Measurements from ENCODE around the gene ARHGEF11. TPM values are rescaled to one million over a fixed set of nuclear protein-coding genes. Genes with fewer than 3 reads are reported as not detected.

The ARHGEF11 gene
- total RNA-seq, 1 experiment from 2014 or later: 41.1 TPM

- no peak overlapping the region for H3K56ac ChIP-seq (ENCODE audit: insufficient read length, low read depth, low read length)
- no peak overlapping the region for H4K5ac ChIP-seq (ENCODE audit: insufficient read length, low read depth, low read length)
- H4K91ac ChIP-seq (ENCODE audit: insufficient read length, low read depth, low read length): no peak overlapping the region
- H3K27ac Mint-ChIP-seq: no peak overlapping the region; a peak in 1 of 7 replicates
- H3K4me1 ChIP-seq (ENCODE audit: insufficient read depth, low read length): no peaks in the 10 kb centered on the region
- H4K8ac ChIP-seq (replicated peaks; ENCODE audit: insufficient read length, low read depth, low read length): no peak overlapping the region
- H3K18ac ChIP-seq (ENCODE audit: insufficient read length, low read depth, low read length): no peak overlapping the region
- no peak overlapping the region for H3K4ac ChIP-seq (ENCODE audit: low read depth, low read length)
- H3K9ac ChIP-seq (ENCODE audit: extremely low read depth, insufficient read length, low read length): no peak overlapping the region
- H3K79me2 ChIP-seq (ENCODE audit: insufficient read depth, low read length): peaks cover 2% of the 10 kb centered on the region; the same call in 1 of the 2 replicates
- H3K23me2 ChIP-seq (ENCODE audit: insufficient read length, low read depth, low read length, poor library complexity, severe bottlenecking): no peaks in the 10 kb centered on the region
- H3K4me2 ChIP-seq (ENCODE audit: insufficient read depth, insufficient read length, low read length): no peak overlapping the region
- no peaks in the 10 kb centered on the region for H4K20me1 ChIP-seq (ENCODE audit: control insufficient read depth, insufficient read depth, insufficient read length)
- H3T11ph ChIP-seq (ENCODE audit: low read length): no peak overlapping the region
- no peaks in the 10 kb centered on the region for H3K27me3 Mint-ChIP-seq (ENCODE audit: low read depth)
- no peak overlapping the region for H3K4me3 Mint-ChIP-seq
- H2BK15ac ChIP-seq (ENCODE audit: low read depth, low read length): no peak overlapping the region
- no peak for DNase-seq
- H2AK5ac ChIP-seq (ENCODE audit: insufficient read length, low read length): no peak overlapping the region
- no peak overlapping the region for H2BK12ac ChIP-seq (ENCODE audit: insufficient read length, low read depth, low read length)
- H3K36me3 Mint-ChIP-seq (ENCODE audit: insufficient read depth in 1 of 3, low read depth in 3 of 3): peaks cover 13 to 34% (median 14%) of the 10 kb centered on the region in 3 experiments
- no peaks in the 10 kb centered on the region for H3K9me3 ChIP-seq (ENCODE audit: control insufficient read depth, low read depth, low read length)
- TF ChIP-seq CTCF (conservative IDR thresholded peaks at IDR 0.05): no peak
- peaks cover 0 to 19% of the 10 kb centered on the region in 2 experiments; a peak in 3 of 5 replicates for H3K9me3 Mint-ChIP-seq
- no peak overlapping the region for H3K27ac ChIP-seq (ENCODE audit: insufficient read length, low read depth, low read length)
- no peak overlapping the region for H3K23ac ChIP-seq (ENCODE audit: insufficient read length, low read depth, low read length)
- no peak overlapping the region for H2BK20ac ChIP-seq (ENCODE audit: low read depth, low read length, poor library complexity, severe bottlenecking)
- H2AFZ ChIP-seq (ENCODE audit: low read length): no peak overlapping the region
- WGBS (ENCODE audit: extremely low coverage, insufficient read length, low lambda C conversion rate): no CpG with 5 or more reads among the region's 2 CpGs
- no peak overlapping the region for H2BK120ac ChIP-seq (ENCODE audit: low read depth, low read length, poor library complexity, severe bottlenecking)
- peaks cover 9% of the 10 kb centered on the region for H3K79me1 ChIP-seq (ENCODE audit: insufficient read depth, low read depth, low read length, poor library complexity, severe bottlenecking)
- H2BK5ac ChIP-seq (ENCODE audit: insufficient read length, low read length): no peak overlapping the region
- H3K27me3 ChIP-seq (ENCODE audit: insufficient read depth, low read length): 0 out of 2 replicates have a peak, but pooled peaks cover 1% of the 10 kb centered on the region
- peaks cover 16 to 18% of the 10 kb centered on the region in 2 experiments for H3K4me1 Mint-ChIP-seq
- no peak overlapping the region for H3K14ac ChIP-seq (ENCODE audit: insufficient read depth, low read length)
These were observed 19.7 kb downstream of the ARHGEF11 start for GRCh38 chr1:157025856-157026255.

Measured in H9 (cell line).